MM.1S (cell line): ENCODE measurements around the gene CGB2.

Experiments
- DNase-seq: peaks from one replicate; pipeline ENCODE4 v3.0.0-alpha.2; 2015
- H2AFZ ChIP-seq: fragments of 300-600 bp; sonication (generic); 2 replicates; pipeline ENCODE4 v1.6.0; 2016; ENCODE audit warnings: antibody characterized with exemption, low read length
- H3F3A ChIP-seq: fragments of 300-600 bp; sonication (generic); 2 replicates; pipeline ENCODE4 v1.6.1; 2016; ENCODE audit warnings: mild to moderate bottlenecking, antibody characterized with exemption, low read length, moderate library complexity, mixed read lengths; ENCODE audit not compliant: insufficient read depth
- H3K27ac ChIP-seq: fragments of 300-600 bp; sonication (generic); 2 replicates; pipeline ENCODE4 v1.5.1; 2016; ENCODE audit warnings: mild to moderate bottlenecking, low read length
- H3K27me3 ChIP-seq: fragments of 300-600 bp; sonication (generic); replicated peaks from 2 replicates; pipeline ENCODE4 v1.6.0; 2016; ENCODE audit warnings: low read length; ENCODE audit not compliant: insufficient read depth
- H3K36me3 ChIP-seq: fragments of 300-600 bp; sonication (generic); replicated peaks from 2 replicates; pipeline ENCODE4 v1.6.1; 2016; ENCODE audit warnings: mild to moderate bottlenecking, low read length, mixed read lengths; ENCODE audit not compliant: insufficient read depth
- H3K4me1 ChIP-seq: fragments of 300-600 bp; sonication (generic); 2 replicates; pipeline ENCODE4 v1.6.1; 2016; ENCODE audit warnings: low read length, mixed read lengths
- H3K4me2 ChIP-seq: fragments of 300-600 bp; sonication (generic); 2 replicates; pipeline ENCODE4 v1.6.0; 2016; ENCODE audit warnings: low read depth, low read length
- H3K4me3 ChIP-seq: fragments of 300-600 bp; sonication (generic); 2 replicates; pipeline ENCODE4 v1.5.1; 2016; ENCODE audit warnings: low read length, mixed read lengths
- H3K79me2 ChIP-seq: fragments of 300-600 bp; sonication (generic); 2 replicates; pipeline ENCODE4 v1.6.1; 2016; ENCODE audit warnings: mixed run types, low read length, mixed read lengths
- H3K9ac ChIP-seq: fragments of 300-600 bp; sonication (generic); 2 replicates; pipeline ENCODE4 v1.6.1; 2016; ENCODE audit warnings: low read length, mixed read lengths
- H3K9me2 ChIP-seq: fragments of 300-600 bp; sonication (generic); replicated peaks from 2 replicates; pipeline ENCODE4 v1.6.1; 2016; ENCODE audit warnings: mild to moderate bottlenecking, low read length, mixed read lengths; ENCODE audit not compliant: insufficient read depth
- H3K9me3 ChIP-seq: fragments of 300-600 bp; sonication (generic); replicated peaks from 2 replicates; pipeline ENCODE4 v1.6.1; 2016; ENCODE audit warnings: mild to moderate bottlenecking, low read length, mixed read lengths; ENCODE audit not compliant: insufficient read depth
- H4K20me1 ChIP-seq: fragments of 300-600 bp; sonication (generic); 2 replicates; pipeline ENCODE4 v1.6.1; 2016; ENCODE audit warnings: mild to moderate bottlenecking, low read length, moderate library complexity, mixed read lengths; ENCODE audit not compliant: insufficient read depth
- EZH2 ChIP-seq: fragments of 300-600 bp; sonication (generic); optimal IDR thresholded peaks from 2 replicates; pipeline ENCODE3; 2017; ENCODE audit warnings: low read depth, mild to moderate bottlenecking, antibody characterized with exemption, low read length, mixed read lengths
- EZH2phosphoT487 ChIP-seq: fragments of 300-600 bp; sonication (generic); IDR thresholded peaks from 2 replicates; pipeline ENCODE4 v1.6.1; 2018; ENCODE audit warnings: antibody characterized with exemption, low read length
- TF ChIP-seq, protein P1 (sequence below): fragments of 300-600 bp; sonication (generic); IDR thresholded peaks from 2 replicates; pipeline ENCODE4 v1.5.1; 2016; ENCODE audit warnings: antibody characterized with exemption, low read length, mixed read lengths

Gene CGB2

DNA sequence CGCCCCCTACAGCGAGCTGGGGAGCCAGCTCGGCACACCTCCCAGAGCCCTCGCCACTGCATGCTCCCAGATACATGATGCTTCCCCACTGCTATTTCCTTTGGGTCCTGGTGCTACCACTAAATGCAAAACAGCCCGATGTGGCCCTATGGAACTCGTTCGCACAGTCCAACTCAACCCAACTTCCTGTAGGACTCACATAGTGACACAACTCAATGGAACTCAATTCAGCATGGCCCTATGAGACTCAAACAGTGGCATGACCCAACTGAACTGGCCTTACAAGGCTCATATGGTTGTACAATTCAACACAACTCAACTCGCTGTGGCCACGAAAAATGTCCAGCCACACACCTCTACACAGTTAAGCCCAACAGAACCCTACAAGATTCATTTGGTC lies 37.3 kb downstream of the CGB2 start:
- no peaks in the 10 kb centered on the region for H3F3A ChIP-seq
- H3K9ac ChIP-seq = no peak overlapping the region
- no peaks in the 10 kb centered on the region for H3K36me3 ChIP-seq
- no peaks in the 10 kb centered on the region for H3K9me3 ChIP-seq
- no peak overlapping the region for H3K4me2 ChIP-seq
- no peaks in the 10 kb centered on the region for H4K20me1 ChIP-seq
- H3K27me3 ChIP-seq = peaks cover 81% of the 10 kb centered on the region
- H3K9me2 ChIP-seq = no peaks in the 10 kb centered on the region
- H3K4me1 ChIP-seq = no peaks in the 10 kb centered on the region
- no peak overlapping the region for H2AFZ ChIP-seq
- H3K27ac ChIP-seq = no peak overlapping the region
- H3K4me3 ChIP-seq = no peak overlapping the region
- DNase-seq = no peak
- no peak for TF ChIP-seq EZH2phosphoT487
- no peak for TF ChIP-seq EZH2
- H3K79me2 ChIP-seq = no peaks in the 10 kb centered on the region

DNA sequence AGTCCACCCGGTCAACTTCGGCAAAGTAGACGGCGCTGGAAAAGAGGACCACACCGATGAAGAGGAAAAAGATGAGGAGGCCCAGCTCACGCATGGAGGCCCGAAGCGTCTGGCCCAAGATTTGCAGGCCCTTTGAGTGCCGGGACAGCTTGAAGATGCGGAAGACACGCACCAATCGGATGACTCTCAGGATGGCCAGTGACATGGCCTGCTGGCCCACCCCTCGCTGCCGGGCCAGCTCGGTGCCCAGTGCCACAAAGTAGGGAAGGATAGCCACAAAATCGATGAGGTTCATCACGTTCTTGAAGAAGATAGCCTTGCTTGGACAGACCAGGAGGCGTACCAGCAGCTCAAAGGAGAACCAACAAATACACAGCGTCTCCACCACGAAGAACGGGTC lies 38.7 kb downstream of the CGB2 start:
- Histone ChIP-seq H3K79me2 (no peaks in the 10 kb centered on the region), H3K36me3 (no peaks in the 10 kb centered on the region), H3K4me1 (no peaks in the 10 kb centered on the region), H3K9me2 (no peaks in the 10 kb centered on the region), H3K4me3 (no peak overlapping the region), H4K20me1 (no peaks in the 10 kb centered on the region), H2AFZ (no peak overlapping the region), H3K27ac (no peak overlapping the region), H3F3A (no peaks in the 10 kb centered on the region), H3K9ac (no peak overlapping the region), H3K4me2 (no peak overlapping the region), H3K9me3 (no peaks in the 10 kb centered on the region), H3K27me3 (peaks cover 67% of the 10 kb centered on the region)
- TF ChIP-seq, protein P1, sequence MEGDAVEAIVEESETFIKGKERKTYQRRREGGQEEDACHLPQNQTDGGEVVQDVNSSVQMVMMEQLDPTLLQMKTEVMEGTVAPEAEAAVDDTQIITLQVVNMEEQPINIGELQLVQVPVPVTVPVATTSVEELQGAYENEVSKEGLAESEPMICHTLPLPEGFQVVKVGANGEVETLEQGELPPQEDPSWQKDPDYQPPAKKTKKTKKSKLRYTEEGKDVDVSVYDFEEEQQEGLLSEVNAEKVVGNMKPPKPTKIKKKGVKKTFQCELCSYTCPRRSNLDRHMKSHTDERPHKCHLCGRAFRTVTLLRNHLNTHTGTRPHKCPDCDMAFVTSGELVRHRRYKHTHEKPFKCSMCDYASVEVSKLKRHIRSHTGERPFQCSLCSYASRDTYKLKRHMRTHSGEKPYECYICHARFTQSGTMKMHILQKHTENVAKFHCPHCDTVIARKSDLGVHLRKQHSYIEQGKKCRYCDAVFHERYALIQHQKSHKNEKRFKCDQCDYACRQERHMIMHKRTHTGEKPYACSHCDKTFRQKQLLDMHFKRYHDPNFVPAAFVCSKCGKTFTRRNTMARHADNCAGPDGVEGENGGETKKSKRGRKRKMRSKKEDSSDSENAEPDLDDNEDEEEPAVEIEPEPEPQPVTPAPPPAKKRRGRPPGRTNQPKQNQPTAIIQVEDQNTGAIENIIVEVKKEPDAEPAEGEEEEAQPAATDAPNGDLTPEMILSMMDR = no peak
- no peak for TF ChIP-seq EZH2
- TF ChIP-seq EZH2phosphoT487 = no peak
- DNase-seq = no peak

DNA sequence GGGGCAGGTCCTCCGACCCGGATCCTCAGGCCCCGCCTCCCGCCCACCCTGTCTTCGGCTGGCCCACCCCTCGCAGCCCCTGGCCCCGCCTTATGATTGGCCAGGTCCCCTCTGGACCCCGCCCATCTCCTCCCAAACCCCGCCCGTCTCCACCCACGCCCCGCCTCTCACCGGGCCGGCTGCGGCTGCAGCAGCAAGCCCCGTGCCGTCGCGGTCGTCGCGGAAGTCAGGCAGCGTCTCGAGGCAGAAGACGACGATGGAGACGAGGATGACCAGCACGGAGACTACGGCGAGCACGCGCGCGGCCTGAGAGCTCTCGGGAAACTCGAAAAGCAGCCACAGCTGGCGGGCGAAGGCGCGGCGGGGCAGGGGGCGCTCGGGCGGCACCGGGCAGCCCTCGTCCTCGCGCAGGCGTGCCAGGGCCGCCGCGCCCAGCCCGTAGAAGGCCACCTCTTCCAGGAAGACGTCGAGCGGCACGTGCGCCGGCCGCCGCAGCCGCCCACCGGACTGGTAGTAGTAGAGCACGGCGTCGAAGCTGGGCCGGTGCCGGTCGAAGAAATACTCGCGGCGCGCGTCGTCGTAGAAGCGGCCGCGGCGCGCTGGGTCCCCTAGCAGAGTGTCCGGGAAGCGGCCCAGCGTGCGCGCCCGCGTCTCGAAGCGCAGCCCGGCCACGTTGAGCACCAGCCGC lies 40.3 kb downstream of the CGB2 start:
- H3K4me3 ChIP-seq = no peak overlapping the region
- H3K79me2 ChIP-seq = no peaks in the 10 kb centered on the region
- no peaks in the 10 kb centered on the region for H3K9me2 ChIP-seq
- no peaks in the 10 kb centered on the region for H3K36me3 ChIP-seq
- no peak overlapping the region for H3K27ac ChIP-seq
- no peaks in the 10 kb centered on the region for H3F3A ChIP-seq
- H2AFZ ChIP-seq = no peak overlapping the region
- H3K4me1 ChIP-seq = no peaks in the 10 kb centered on the region
- H3K4me2 ChIP-seq = no peak overlapping the region
- no peaks in the 10 kb centered on the region for H4K20me1 ChIP-seq
- no peak overlapping the region for H3K9ac ChIP-seq
- peaks cover 51% of the 10 kb centered on the region for H3K27me3 ChIP-seq
- no peaks in the 10 kb centered on the region for H3K9me3 ChIP-seq
- no peak for DNase-seq
- TF ChIP-seq EZH2phosphoT487 (no peak), EZH2 (no peak)
- TF ChIP-seq, protein P1 = no peak
